ENCODE results near the gene CLDN9.

The CLDN9 gene, protein sequence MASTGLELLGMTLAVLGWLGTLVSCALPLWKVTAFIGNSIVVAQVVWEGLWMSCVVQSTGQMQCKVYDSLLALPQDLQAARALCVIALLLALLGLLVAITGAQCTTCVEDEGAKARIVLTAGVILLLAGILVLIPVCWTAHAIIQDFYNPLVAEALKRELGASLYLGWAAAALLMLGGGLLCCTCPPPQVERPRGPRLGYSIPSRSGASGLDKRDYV

GRCh38 chr16:3012828-3013420 lies at the start of gene CLDN9:
CLDN9 (plus strand) TSS chr16:3012923; CDS start chr16:3013363, 440 bp downstream.
- DNase-seq, result no peak

- no peak for DNase-seq
Observed at GRCh38 chr16:2963074-2963722, 49.5 kb upstream of the CLDN9 start.

GRCh38 chr16:2963723-2964474 lies 48.8 kb upstream of the CLDN9 start, which contains the start of gene KREMEN2:
KREMEN2 (plus strand) TSS chr16:2964275; CDS start chr16:2964521, 246 bp downstream.
- DNase-seq, result no peak

DNA sequence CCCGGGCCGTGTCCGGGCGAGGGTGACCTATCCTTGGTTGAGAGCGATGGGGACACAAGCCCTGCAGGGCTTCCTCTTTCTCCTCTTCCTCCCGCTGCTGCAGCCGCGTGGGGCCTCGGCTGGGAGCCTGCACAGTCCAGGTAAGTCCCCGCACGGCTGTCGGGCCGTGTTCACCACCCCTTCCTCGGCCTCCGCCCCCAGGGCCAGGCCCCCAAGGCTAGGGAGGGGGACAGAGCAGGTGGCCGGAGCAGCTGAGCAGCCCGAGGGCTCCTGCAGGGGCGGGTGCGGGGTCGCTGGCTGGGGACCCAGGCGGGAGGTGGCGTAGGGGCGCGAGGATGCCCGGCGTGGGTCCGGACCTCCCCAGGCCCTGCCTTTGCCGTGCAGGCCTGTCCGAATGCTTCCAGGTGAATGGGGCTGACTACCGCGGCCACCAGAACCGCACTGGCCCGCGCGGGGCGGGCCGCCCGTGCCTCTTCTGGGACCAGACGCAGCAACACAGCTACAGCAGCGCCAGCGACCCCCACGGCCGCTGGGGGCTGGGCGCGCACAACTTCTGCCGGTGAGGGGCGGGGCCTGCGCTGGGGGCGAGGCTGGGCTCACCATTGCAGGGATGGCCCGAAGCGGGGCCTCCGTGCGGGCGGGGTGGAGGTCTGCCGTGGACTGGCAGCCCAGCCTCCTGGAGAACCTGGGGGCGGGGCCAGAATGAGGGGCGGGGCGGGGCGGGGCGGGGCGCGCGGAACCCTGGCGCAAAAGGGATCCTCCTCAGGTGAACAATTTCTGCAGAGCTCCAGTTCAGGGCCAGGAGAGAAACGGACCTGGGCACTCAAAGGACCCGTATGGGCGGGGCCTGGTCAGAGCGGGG lies 48.0 kb upstream of the CLDN9 start:
- no peak for DNase-seq

- DNase-seq, result no peak
Observed at GRCh38 chr16:2966043-2966807, 46.5 kb upstream of the CLDN9 start.

DNA sequence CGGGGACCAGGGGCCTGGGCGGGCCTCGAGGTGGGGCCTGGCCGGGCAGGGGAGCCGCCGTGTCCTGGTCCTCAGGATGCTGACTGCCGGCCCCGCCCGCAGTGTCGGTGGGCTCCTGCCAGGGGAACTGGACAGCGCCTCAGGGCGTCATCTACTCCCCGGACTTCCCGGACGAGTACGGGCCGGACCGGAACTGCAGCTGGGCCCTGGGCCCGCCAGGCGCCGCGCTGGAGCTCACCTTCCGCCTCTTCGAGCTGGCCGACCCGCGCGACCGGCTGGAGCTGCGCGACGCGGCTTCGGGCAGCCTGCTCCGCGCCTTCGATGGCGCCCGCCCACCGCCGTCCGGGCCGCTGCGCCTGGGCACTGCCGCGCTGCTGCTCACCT lies 45.9 kb upstream of the CLDN9 start:
- DNase-seq, result no peak

DNA sequence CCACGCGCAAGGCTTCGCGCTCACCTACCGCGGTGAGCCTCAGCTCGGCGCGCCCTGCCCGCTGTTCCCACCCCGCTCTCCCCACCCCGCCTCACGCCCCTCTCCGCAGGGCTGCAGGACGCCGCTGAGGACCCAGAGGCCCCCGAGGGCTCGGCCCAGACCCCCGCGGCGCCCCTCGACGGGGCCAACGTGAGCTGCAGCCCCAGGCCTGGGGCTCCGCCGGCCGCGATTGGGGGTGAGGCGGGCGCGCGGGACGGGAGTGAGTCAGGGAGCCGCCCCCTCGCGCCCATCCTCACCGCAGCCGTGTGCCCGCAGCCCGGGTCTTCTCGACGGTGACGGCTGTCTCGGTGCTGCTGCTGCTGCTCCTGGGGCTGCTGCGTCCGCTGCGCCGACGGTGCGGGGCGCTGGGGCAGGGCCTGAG lies 45.5 kb upstream of the CLDN9 start:
- DNase-seq, result no peak

DNA sequence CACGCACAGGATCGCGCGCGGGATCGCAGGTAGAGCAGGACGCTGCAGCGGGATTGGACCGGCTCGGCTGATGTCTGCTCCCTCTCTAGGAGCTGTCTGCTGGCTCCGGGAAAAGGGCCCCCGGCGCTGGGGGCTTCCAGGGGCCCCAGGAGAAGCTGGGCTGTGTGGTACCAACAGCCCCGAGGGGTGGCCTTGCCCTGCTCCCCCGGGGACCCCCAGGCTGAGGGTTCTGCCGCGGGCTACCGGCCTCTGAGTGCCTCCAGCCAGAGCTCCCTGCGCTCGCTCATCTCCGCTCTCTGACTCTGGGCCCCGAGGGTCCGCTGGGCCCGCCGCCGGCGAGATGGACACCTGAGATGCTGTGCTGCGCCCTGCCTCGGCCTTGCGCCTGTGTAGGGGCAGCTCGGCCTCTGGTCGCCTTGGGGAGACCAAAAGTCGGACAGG lies 45.0 kb upstream of the CLDN9 start:
- no peak for DNase-seq

GRCh38 chr16:2968368-2968737 lies 44.4 kb upstream of the CLDN9 start:
- no peak for DNase-seq

GRCh38 chr16:2968738-2969544 lies 43.8 kb upstream of the CLDN9 start, which contains the start of gene PAQR4:
PAQR4 (plus strand) TSS chr16:2969348; CDS start chr16:2969675, 327 bp downstream.
- peak; percentile 86 for DNase-seq

GRCh38 chr16:2969545-2970521 lies 42.9 kb upstream of the CLDN9 start:
- peak; percentile 54 for DNase-seq

- no peak for DNase-seq
Observed at GRCh38 chr16:2970563-2970962, 42.2 kb upstream of the CLDN9 start.

GRCh38 chr16:2971134-2971984 lies 41.4 kb upstream of the CLDN9 start:
- no peak for DNase-seq

DNA sequence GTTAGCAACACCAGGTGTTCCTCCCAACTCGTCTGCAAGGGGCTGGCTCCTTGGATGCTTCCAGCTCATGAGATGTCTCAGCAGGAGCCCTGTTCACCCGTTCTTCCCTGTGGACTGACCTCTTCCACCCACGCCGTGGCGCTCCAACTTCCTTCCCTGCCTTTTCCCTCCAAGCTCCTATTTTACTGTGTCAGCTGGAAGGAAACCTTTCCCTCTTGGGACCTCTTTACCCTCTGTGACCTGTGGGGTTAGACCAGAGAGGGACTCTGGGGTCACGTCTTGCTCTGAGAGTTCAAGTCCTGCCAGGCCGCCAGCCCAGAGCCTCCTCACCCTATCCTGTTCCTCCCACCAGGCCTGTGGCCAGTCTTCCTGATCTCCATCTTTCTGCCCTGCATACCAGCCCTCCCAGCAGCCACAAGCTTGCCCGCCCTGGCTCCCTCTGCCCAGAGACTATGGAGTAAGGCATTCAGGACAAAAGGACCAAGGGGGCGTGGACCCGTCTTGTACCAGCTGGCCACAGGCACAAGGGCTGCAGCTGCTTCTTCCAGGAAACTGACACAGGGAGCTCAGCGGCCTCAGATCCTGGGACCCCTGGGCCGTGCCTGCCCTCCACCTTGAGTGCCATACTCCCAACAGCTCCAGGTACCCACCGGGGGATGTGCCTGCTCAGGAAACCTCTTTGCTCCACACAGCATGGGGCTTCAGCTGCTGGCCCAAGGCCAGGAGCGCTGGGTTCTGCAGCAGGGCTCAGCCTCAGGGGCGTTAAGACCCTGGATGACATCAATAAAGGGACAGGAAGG lies 40.5 kb upstream of the CLDN9 start:
- no peak for DNase-seq

DNA sequence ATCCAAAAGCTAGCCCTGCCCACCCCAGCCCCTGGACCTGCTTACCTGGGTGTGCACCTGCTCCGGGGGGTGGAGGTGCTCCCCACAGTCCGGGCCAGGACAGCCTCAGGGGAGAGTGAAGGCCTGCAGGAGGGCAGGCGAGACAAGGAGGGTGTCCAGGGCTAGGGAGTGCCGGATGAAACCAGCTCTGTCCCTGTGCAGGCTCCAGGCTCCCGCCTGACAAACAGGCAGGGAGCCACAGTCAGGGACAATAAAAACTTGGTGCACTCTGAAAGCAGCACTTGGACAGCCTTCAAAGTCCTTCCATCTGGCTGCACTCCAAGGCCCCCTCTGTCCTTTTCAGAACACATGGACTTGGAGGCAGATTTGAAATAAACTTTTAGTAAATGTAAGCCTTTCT lies 39.6 kb upstream of the CLDN9 start:
- DNase-seq, result no peak

GRCh38 chr16:2973605-2974318 lies 39.0 kb upstream of the CLDN9 start:
- DNase-seq, result no peak
